OCI-LY1 (cell line): ENCODE results near the gene SIGLEC15.

Experiments
- H2AFZ ChIP-seq: fragments of 200-600 bp; sonication (generic), shearing (Covaris generic); 2 replicates; pipeline ENCODE4 v1.6.0; 2014; ENCODE audit warnings: antibody characterized with exemption, mild to moderate bottlenecking, low read length
- H3F3A ChIP-seq: fragments of 200-600 bp; sonication (generic), shearing (Covaris generic); 2 replicates; pipeline ENCODE4 v1.6.0; 2014; ENCODE audit warnings: mild to moderate bottlenecking, antibody characterized with exemption, low read length, moderate library complexity; ENCODE audit not compliant: insufficient read depth
- H3K27ac ChIP-seq: fragments of 200-600 bp; sonication (generic); 2 replicates; pipeline ENCODE4 v1.5.1; 2014; ENCODE audit warnings: low read length, mixed run types, mild to moderate bottlenecking, low read depth; ENCODE audit not compliant: poor library complexity, severe bottlenecking
- H3K27me3 ChIP-seq: fragments of 200-600 bp; sonication (generic); 2 replicates; pipeline ENCODE4 v1.6.0; 2014; ENCODE audit warnings: antibody characterized with exemption, mild to moderate bottlenecking, low read length, moderate library complexity; ENCODE audit not compliant: insufficient read depth
- H3K36me3 ChIP-seq: fragments of 200-600 bp; sonication (generic); 2 replicates; pipeline ENCODE4 v1.6.1; 2014; ENCODE audit warnings: mild to moderate bottlenecking, antibody characterized with exemption, low read length, moderate library complexity, mixed read lengths; ENCODE audit not compliant: insufficient read depth
- H3K4me1 ChIP-seq: fragments of 200-600 bp; sonication (generic); 2 replicates; pipeline ENCODE4 v1.5.1; 2014; ENCODE audit warnings: mild to moderate bottlenecking, low read length, moderate library complexity; ENCODE audit not compliant: insufficient read depth, severe bottlenecking
- H3K4me2 ChIP-seq: fragments of 200-600 bp; sonication (generic), shearing (Covaris generic); 2 replicates; pipeline ENCODE4 v1.6.1; 2014; ENCODE audit warnings: low read length
- H3K4me3 ChIP-seq: fragments of 200-600 bp; sonication (generic); 2 replicates; pipeline ENCODE4 v1.5.1; 2014; ENCODE audit warnings: low read length, low read depth, mild to moderate bottlenecking, mixed read lengths; ENCODE audit not compliant: poor library complexity, severe bottlenecking
- H3K79me2 ChIP-seq: fragments of 200-600 bp; shearing (Covaris generic); 2 replicates; pipeline ENCODE4 v1.6.1; 2016; ENCODE audit warnings: mixed run types, low read length, mixed read lengths; ENCODE audit not compliant: insufficient read depth
- H3K9ac ChIP-seq: fragments of 200-600 bp; sonication (generic), shearing (Covaris generic); 2 replicates; pipeline ENCODE4 v1.6.1; 2014; ENCODE audit warnings: mild to moderate bottlenecking, low read length, mixed read lengths
- H3K9me2 ChIP-seq: fragments of 200-600 bp; sonication (generic), shearing (Covaris generic); 2 replicates; pipeline ENCODE4 v1.6.1; 2014; ENCODE audit warnings: low read depth, mild to moderate bottlenecking, low read length, mixed read lengths
- H3K9me3 ChIP-seq: fragments of 200-600 bp; shearing (Covaris generic); 2 replicates; pipeline ENCODE4 v1.6.1; 2014; ENCODE audit warnings: low read length, mixed read lengths
- H4K20me1 ChIP-seq: fragments of 200-600 bp; sonication (generic), shearing (Covaris generic); 2 replicates; pipeline ENCODE4 v1.6.0; 2016; ENCODE audit warnings: mild to moderate bottlenecking, low read length; ENCODE audit not compliant: insufficient read depth
- EZH2 ChIP-seq: fragments of 200-600 bp; sonication (generic), shearing (Covaris generic); IDR thresholded peaks from 2 replicates; pipeline ENCODE4 v1.8.0; 2017; ENCODE audit warnings: borderline replicate concordance, mixed run types, mild to moderate bottlenecking, antibody characterized with exemption, low read length, moderate library complexity, mixed read lengths
- TF ChIP-seq, protein P1 (sequence below): fragments of 200-600 bp; sonication (generic), shearing (Covaris generic); IDR thresholded peaks from 2 replicates; pipeline ENCODE4 v1.5.1; 2017; ENCODE audit warnings: mild to moderate bottlenecking, antibody characterized with exemption, low read length, moderate library complexity, mixed read lengths

SIGLEC15 gene

DNA sequence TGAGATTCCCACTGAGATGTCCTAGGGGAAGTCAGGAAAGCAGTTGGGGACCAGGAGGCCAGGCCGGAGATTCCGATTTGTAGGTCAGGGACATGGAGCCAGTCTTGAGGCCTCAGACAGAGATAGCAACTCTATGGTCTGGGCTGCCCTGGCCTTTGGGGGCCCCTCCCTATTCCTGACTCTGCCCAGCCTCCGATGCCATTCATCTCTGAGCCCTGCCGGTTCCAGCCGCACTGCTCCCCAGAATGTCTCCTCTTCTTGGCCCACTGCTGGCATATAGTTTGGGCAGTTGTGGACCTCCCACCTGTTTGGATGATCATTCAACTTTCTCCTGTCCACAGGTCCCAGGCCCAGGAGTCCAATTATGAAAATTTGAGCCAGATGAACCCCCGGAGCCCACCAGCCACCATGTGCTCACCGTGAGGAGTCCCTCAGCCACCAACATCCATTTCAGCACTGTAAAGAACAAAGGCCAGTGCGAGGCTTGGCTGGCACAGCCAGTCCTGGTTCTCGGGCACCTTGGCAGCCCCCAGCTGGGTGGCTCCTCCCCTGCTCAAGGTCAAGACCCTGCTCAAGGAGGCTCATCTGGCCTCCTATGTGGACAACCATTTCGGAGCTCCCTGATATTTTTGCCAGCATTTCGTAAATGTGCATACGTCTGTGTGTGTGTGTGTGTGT lies 16.4 kb downstream of the SIGLEC15 start:
- H3K9ac ChIP-seq = no peak overlapping the region
- peaks cover 4% of the 10 kb centered on the region; the same call in 1 of the 2 replicates for H3K27me3 ChIP-seq
- H3F3A ChIP-seq = no peaks in the 10 kb centered on the region
- H3K4me2 ChIP-seq = no peak overlapping the region
- no peaks in the 10 kb centered on the region for H3K79me2 ChIP-seq
- TF ChIP-seq, protein P1, sequence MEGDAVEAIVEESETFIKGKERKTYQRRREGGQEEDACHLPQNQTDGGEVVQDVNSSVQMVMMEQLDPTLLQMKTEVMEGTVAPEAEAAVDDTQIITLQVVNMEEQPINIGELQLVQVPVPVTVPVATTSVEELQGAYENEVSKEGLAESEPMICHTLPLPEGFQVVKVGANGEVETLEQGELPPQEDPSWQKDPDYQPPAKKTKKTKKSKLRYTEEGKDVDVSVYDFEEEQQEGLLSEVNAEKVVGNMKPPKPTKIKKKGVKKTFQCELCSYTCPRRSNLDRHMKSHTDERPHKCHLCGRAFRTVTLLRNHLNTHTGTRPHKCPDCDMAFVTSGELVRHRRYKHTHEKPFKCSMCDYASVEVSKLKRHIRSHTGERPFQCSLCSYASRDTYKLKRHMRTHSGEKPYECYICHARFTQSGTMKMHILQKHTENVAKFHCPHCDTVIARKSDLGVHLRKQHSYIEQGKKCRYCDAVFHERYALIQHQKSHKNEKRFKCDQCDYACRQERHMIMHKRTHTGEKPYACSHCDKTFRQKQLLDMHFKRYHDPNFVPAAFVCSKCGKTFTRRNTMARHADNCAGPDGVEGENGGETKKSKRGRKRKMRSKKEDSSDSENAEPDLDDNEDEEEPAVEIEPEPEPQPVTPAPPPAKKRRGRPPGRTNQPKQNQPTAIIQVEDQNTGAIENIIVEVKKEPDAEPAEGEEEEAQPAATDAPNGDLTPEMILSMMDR = no peak
- no peak for TF ChIP-seq EZH2
- H3K4me1 ChIP-seq = peaks cover 18% of the 10 kb centered on the region
- no peaks in the 10 kb centered on the region for H3K9me2 ChIP-seq
- no peak overlapping the region for H3K4me3 ChIP-seq
- H2AFZ ChIP-seq = no peak overlapping the region
- H4K20me1 ChIP-seq = no peaks in the 10 kb centered on the region
- no peaks in the 10 kb centered on the region for H3K9me3 ChIP-seq
- no peak overlapping the region for H3K27ac ChIP-seq
- H3K36me3 ChIP-seq = no peaks in the 10 kb centered on the region

- peaks cover 16% of the 10 kb centered on the region for H3K4me1 ChIP-seq
- H3K27me3 ChIP-seq = peaks cover 2% of the 10 kb centered on the region; the same call in 1 of the 2 replicates
- H3K9me2 ChIP-seq = no peaks in the 10 kb centered on the region
- H2AFZ ChIP-seq = no peak overlapping the region
- H3F3A ChIP-seq = no peaks in the 10 kb centered on the region
- TF ChIP-seq, protein P1 = no peak
- no peak for TF ChIP-seq EZH2
- H4K20me1 ChIP-seq = no peaks in the 10 kb centered on the region
- no peak overlapping the region for H3K4me3 ChIP-seq
- no peak overlapping the region for H3K27ac ChIP-seq
- no peak overlapping the region for H3K9ac ChIP-seq
- no peaks in the 10 kb centered on the region for H3K9me3 ChIP-seq
- no peaks in the 10 kb centered on the region for H3K36me3 ChIP-seq
- H3K79me2 ChIP-seq = no peaks in the 10 kb centered on the region
- H3K4me2 ChIP-seq = no peak overlapping the region
These were observed 17.5 kb downstream of the SIGLEC15 start for GRCh38 chr18:45843019-45843418.

GRCh38 chr18:45844938-45845337 lies 19.5 kb downstream of the SIGLEC15 start:
- Histone ChIP-seq H3K9me3 (no peaks in the 10 kb centered on the region), H3K79me2 (no peaks in the 10 kb centered on the region), H3K4me1 (peaks cover 14% of the 10 kb centered on the region)

More at GRCh38 chr18:45844938-45845337, 19.5 kb downstream of the SIGLEC15 start:
- no peaks in the 10 kb centered on the region for H3F3A ChIP-seq
- peaks cover 5% of the 10 kb centered on the region; the same call in 1 of the 2 replicates for H3K36me3 ChIP-seq
- H3K4me3 ChIP-seq = no peak overlapping the region
- TF ChIP-seq, protein P1 = no peak
- TF ChIP-seq EZH2 = no peak
- no peak overlapping the region for H3K27ac ChIP-seq
- H3K9me2 ChIP-seq = no peaks in the 10 kb centered on the region
- no peak overlapping the region for H2AFZ ChIP-seq
- no peaks in the 10 kb centered on the region for H4K20me1 ChIP-seq
- H3K9ac ChIP-seq = no peak overlapping the region
- H3K27me3 ChIP-seq = no peaks in the 10 kb centered on the region
- H3K4me2 ChIP-seq = no peak overlapping the region
